Stimulated activated CD8-positive, alpha-beta memory T cell treated with anti-CD3 and anti-CD28 coated beads, Interleukin-4, amount 100 ng/mL, for 24 hours (primary cell): ENCODE results near the gene C20orf204.

Experiments
- DNase-seq: peaks from one replicate; pipeline ENCODE4 v3.0.0-alpha.2; 2020; ENCODE audit warnings: low read depth

C20orf204 gene

DNA sequence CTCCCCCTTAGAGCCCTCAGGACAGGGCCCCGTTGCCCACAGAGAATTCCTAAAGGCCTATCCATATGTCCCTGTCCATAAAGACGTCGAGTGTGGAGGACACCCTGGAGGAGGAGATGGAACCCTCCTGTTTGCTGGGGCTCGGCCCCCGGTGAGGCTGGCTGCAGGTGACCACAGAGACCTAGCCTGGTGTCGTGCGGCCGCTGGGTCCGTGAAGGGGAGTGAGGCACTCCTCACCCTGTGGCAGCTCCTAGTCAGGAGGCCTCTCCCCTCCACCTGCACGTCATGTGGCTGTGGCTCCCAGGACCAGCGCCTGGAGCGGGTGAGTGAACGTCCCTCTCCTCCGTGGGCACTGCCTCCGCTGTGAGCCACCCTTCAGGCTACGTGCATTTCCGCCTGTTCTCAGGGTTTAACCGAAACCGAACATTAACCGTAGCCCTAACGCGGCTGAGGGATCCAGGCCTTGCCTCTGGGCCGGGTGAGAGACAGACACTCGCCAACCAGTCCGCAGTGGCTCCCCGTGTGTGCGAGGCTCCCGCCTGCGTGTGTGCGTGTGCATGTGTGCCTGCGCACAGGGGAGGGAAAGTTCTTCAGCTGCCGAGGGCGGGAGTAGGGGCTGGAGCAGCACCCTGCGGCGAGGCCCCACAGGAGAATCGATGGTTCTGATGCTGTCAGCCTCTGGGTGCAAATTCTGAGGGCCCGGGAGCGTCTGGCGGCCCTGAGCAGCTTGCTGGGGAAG, 21.1 kb downstream of the C20orf204 start:
- no peak for DNase-seq

DNA sequence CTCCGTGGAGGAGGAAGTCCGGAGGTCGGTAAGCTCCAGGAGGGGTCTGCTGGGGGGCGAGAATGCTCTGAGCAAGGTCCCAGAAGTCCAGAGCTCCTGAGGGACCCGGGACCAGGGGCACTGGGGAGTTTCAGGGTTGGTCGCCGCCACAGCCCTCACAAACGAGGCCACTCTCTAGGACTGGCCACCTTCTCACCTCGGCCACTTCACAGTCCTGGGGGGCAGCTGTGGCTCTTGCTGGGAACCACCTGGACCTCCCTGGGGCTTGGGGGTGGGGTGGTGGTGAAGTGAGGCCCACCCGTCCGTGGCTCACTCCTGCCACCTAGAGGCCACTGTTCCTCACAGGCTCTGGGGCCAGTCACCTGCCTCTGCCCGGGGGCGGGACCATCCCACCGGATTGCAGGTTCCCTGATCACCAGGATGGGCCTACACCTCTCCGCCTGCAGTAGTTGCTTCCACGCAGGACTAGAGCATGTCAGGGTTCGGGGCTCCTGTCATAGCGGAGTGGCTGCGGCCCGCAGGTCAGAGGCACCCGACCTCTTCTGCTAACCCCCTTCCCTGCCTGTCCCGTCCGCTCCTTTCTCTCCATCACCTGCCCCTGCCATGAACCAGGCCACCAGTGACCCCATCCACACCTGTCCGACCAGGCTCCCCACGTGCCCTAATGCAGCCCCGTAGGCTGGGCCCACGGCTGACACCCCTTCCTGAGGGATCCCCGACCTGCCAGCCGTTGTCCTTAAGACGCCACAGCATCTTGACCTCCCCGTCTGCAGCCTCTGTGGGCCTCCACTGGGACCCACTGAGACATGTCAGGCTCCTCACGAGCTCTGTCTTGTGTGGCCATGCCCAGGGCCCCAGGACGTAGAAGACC, 21.9 kb downstream of the C20orf204 start:
- peak; percentile 78 for DNase-seq

DNA sequence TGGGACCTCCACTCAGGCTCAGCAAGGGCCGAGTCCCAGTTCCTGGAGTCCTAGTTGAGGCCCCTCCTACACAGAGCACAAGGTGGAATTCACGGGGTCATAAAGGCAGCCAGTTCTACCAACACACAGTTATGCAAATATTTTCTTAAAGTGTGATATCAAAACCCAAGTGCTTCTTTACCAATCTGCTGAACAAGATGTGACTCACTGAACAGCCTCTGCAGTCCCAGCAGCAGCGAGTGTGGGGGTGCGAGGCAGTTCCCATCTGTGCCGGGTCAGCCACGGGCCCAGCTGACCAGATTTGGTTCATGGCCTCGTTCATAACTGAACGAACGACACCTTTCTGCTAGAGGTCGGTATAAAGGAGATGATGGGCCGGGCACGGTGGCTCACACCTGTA, 22.6 kb downstream of the C20orf204 start:
- DNase-seq: no peak

DNA sequence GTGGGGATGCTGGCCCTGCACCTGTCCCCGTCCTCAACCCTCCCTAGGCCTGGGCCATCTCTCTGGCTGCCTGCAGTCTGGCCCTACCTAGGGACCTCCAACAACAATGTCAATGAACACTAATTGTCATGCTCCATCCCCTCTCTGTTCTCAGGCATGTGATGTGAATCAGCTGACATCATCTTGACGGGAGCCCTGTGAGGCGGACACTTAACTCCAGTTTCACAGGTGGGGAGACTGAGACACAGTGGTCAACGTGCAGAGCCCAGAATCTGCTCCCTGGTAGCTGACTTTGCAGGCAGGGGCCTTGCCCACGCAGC, 26.3 kb downstream of the C20orf204 start:
- no peak for DNase-seq

DNA sequence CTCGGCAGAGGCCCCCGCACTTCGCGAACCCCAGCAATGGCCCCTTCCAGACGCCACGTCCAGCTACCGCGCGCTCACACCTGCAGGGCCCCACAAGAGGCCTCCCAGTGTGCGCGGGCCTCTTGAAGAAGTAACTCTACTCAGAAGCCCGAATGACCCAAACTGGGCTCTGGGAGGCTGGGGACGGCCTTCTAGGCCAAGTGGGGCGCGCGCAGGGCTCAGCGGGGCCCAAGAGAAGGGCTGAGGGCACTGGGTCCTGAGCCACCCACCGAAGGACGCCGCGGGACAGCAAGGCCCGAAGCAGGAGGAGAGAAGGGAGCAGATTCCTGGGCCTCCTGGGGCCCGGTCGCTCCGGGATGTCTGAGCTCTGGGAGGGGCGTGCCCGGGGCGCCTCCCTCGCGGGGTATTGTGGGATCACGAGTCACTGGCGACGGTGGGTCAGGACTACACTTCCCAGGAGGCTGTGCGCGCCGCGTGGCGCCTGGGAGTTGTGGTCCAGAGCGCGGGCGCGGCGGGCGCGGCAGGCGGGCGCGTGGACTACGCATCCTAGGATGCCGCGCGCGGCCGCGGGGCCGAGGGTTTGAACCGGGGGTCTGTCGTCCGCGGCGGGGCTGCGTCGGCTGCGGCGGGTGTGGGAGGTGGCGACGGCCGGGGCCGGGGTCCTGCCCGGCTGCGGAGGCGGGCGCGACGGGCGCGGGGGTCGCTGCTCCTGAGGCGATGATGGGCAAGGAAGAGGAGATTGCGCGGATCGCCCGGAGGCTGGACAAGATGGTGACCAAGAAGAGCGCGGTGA, 26.8 kb downstream of the C20orf204 start, which contains the start of gene TCEA2:
TSS of gene TCEA2 (plus strand) at position 603 of the 793 bp plus-strand sequence. CDS start at position 718, 115 bp downstream.
- DNase-seq: peak; percentile 93

DNA sequence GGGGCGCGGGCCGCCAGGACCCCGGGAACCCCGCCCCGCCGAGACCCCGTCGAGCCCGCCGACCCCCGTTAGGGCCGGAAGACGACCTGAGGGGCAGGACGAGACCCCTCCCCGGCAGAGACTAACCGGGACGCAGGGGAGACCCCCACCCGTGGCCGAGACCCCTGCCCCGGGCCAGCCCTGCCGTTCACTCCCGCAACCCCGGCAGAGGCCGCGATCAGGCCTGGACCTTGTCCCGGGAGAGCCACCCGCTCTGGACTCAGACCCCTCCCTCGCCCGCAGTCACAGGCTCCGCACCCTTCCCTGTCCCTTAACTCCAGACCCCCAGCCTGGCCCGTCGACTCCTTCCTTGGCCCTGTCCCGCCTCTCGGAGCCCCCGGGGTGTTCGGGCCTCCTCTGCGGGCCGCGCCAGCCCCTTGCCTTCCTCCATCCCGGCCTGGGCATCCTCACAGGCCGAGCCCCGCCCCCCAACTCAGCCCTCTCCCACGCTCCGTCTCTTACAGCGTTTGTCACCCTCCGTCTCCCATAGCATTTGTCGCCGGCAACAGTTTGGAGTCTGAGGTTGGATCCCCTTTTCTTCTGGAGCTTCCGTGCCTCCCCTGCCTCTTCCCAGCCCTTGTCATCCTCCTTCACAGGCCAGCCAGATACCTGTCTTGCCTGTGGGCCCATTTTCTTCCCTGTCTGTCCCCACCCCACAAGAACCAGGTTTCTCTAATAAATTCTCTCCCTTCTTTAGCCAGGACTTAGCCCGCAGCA, 27.6 kb downstream of the C20orf204 start:
- no peak for DNase-seq

DNA sequence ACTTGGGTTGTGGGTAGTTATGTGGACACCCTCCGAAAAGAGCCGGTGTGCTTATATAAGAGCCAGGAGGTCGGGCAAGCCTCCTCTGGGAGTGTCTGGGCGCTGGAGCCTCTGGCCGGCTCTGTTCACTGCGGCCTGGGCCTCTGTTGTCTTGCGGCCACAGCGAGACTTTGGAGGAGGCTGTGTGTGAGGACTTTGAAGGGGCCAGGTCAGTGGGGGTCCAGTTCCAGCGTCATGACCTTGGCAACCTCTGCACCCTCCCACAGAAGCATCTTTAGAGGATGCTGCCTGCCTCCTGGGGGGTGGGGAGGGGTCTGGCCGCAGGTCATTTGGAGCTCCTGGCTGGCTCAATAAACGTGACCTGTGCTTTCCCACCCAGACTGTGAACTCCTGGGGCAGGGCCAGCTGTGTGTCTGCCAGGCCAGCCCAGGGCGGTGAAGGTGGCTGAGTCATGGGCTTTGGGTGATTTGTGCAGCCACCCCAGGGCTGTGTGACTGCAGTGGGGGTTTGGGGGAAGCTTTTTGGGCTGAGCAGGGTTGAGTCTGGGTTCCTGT, 28.2 kb downstream of the C20orf204 start:
- DNase-seq: no peak

DNA sequence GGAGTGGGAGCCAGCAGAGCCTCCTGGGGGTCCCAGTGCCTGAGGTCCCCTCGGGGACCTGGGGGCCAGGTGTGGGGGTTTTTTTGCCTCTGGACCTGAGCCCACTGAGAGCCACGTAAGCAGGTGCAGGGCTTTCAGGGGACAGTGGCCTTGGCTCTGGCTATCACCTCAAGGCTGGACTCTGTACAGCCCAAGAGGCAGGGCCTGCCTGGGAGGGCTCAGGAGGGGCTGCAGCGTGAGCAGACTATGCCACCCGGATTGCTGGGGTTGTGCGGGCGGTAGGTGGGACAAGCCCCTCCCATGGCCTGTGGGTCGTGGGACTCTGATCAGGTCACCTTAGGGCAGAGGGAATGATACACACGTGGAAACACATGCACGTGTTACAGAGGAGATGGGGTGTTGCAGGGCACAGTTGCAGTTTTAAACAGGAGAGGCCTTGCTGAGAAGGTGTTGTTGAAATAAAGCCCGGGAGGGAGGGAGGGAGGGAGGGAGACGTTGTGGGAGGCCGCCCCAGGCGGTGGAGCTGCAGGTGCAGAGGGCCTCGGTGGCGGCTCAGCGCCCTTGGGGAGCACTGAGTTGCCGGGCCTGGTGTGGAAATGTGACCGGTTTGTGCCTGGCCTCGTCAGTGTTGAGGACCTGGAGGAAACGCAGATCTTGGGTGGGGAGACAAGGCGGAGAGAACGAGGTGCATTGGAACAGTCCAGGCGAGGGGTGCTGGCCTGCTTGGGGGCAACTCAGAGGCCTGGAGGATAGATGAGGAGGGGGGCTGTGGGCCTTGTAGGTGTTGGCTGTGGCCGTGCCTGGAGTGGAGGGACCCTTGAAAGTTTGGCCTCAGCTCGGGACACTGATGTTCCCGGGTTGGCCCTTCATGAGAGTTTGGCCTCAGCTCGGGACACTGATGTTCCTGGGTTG, 29.3 kb downstream of the C20orf204 start:
- no peak for DNase-seq

DNA sequence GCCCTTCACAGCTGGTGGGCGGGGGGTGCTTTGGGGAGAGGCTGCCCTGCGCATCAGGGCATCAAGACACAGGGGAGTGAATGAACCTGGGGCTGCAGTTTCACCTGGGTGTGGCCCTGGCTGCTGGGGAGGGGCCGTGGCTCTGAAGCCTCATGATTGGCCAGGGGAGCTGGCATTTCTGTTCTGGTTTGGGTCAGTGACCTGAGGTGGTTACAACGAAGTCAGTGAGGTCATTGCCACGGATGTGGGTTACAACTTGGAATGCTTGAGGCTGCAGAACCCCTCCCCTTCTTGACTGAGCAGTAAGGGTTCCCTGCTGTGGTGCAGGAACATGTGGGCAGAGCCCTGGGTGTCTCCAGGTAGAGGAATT, 30.0 kb downstream of the C20orf204 start:
- peak; percentile 32 for DNase-seq

DNA sequence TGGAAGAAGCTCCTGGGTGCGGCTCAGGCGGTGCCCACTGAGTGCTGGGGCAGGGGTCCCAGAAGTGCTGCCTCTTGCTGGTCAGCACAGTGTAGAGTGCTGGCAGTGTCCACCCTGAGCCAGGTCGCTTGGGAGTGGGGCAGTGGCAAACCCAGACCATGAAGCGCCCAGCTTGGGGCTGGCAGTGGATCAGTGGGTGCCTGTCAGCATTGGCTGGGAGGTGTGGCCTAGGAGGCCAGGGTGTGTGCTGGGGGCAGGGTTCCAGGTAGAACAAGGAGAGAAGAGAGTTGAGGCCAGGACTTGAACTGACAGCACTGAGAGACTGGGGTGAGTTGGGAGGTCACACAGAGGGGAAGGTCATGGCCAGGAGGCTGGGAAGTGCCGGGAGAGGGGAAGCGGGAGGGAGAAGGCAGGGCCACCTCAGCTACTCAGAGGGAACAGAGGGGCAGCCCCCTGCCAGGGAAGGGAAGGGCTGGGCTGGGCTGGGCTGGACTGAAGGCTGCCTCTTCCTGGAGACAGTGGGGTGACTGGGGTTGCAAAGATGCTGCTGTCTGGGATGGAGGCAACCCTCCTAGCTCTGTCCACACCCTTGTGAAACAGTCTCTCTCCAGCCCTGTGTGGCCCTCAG, 31.1 kb downstream of the C20orf204 start:
- DNase-seq: no peak

DNA sequence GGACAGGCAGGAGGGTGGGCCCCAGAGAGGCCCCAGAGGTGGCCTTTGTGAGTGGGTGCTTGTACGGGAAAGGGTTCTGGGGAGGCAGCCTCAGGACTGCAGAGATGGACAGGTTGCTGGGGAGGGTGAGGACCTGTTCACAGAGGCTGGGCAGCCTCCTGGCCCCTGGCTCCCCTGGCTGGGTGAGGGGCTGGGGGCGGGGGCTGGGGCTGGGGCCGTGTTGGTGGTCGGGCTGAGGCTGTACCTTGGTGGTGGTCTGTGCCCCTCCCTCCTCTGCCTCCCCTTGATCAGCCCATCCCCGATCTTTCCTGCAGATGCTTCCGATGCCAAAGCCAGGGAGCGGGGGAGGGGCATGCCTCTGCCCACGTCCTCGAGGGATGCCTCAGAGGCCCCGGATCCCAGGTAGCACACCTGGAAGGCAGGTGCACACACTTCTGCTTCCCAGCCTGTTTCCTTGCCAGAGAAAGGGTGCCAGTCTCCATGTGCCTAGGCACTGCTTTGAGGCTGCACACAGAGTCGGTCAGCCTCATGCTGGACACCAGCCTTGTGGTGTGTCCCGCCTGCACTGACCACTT, 31.8 kb downstream of the C20orf204 start:
- DNase-seq: no peak

DNA sequence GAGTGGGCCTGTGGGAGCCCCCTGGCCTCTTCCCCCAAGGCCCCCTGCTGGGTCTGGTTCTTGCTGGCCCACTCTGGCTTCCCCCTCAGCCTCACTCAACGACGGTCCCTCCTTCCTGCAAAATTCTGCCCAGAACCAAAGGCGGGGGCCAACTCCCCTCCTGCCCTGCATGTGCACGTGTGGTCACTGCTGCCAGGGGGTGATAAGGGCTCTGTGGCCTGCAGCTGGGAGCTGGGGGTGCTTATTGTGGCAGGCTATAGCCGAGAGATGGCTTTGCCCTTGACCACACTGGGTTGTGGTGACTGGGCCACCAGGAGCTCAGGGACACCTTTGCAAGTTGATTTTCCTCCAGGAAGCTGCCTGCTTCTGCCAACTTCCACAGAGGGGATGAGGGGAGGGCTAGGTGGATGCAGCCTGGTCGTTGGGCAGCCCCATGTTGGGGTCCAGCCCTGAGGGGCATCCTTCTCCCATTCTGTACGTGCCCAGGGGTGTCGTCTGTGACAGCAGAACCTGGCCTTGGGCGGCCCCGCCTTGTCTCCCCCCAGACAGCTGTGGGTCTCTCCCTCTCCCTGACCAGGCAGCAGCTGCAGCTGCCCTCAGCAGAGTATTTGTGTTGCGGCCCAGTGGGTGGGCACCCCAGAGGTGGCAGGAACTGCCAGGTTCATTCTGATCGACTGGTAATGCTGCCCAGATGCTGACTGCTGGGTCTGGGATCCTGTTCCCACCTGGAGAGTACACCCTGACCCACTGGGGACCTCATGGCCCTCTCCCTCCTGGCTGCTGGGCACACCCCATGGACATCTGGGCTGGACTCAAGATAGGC, 32.6 kb downstream of the C20orf204 start:
- no peak for DNase-seq

DNA sequence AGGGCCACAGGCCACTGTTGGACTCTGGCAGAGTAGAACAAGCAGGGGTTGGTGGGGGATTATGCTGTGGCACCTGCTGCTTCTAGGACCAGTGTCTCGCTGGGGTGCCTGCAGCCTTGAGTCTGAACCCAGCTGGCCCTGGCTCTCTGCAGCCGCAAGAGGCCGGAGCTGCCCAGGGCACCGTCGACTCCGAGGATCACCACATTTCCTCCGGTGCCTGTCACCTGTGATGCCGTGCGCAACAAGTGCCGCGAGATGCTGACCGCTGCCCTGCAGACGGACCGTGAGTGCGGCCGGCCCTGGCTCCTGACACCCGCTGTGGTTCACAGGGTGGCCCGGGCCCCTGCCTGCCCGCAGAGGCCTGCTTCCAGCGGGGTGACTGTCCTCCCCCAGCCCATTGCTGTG, 33.2 kb downstream of the C20orf204 start:
- no peak for DNase-seq

DNA sequence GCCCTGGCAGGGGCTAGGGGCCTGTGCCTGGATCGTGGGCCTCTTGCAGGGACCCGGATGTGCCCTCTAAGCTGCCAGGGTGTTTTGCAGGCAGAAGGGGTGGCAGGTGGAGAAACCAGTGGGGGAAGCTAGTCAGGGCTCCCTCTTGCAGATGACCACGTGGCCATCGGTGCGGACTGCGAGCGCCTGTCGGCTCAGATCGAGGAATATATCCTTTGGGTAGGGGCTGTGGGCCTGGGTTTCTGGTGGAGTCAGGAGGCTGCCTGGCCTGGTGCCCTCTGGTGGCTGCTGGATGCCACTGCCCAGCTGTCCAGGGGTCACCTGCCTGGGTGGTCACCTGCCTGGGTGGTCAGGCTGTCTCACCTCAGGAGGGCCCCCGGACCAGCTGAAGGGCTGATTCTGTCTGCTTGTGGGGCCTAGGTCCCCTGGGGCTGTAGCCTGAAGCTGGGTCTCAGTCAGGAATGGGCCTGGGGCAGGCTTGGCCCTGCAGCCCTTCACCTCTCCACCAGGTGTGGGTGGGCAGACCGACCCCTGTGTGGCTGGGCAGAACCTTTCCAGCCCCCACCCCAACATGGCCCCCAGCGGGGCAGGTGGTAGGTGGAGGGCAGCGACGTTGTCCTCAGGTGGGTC, 33.7 kb downstream of the C20orf204 start:
- DNase-seq: no peak

DNA sequence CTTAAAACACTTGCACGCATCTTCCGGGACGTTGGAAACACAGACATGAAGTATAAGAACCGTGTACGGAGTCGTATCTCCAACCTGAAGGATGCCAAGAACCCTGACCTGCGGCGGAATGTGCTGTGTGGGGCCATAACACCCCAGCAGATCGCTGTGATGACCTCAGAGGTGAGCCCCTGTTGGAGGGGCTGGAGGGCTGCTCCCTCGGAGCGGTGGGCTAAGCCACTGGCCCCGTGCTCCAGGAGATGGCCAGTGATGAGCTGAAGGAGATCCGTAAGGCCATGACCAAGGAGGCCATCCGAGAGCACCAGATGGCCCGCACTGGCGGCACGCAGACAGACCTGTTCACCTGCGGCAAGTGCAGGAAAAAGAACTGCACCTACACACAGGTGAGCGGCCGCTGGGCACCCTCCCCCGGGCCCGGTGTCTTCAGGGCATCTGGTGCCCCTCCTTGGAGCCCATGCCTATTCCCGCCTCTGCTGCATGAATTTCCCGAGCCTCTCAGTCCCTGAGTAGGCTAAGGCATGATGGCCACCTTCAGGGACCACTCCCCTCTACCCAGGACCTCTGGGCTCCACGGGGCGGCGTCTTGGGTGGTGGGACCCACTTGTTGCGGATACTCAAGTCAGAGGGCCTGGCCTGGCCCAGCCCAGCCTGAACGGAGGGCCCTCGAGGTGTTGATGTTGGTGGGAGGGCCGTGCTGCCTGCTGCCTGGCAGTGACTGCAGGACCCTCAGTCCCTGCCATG, 34.4 kb downstream of the C20orf204 start:
- no peak for DNase-seq

DNA sequence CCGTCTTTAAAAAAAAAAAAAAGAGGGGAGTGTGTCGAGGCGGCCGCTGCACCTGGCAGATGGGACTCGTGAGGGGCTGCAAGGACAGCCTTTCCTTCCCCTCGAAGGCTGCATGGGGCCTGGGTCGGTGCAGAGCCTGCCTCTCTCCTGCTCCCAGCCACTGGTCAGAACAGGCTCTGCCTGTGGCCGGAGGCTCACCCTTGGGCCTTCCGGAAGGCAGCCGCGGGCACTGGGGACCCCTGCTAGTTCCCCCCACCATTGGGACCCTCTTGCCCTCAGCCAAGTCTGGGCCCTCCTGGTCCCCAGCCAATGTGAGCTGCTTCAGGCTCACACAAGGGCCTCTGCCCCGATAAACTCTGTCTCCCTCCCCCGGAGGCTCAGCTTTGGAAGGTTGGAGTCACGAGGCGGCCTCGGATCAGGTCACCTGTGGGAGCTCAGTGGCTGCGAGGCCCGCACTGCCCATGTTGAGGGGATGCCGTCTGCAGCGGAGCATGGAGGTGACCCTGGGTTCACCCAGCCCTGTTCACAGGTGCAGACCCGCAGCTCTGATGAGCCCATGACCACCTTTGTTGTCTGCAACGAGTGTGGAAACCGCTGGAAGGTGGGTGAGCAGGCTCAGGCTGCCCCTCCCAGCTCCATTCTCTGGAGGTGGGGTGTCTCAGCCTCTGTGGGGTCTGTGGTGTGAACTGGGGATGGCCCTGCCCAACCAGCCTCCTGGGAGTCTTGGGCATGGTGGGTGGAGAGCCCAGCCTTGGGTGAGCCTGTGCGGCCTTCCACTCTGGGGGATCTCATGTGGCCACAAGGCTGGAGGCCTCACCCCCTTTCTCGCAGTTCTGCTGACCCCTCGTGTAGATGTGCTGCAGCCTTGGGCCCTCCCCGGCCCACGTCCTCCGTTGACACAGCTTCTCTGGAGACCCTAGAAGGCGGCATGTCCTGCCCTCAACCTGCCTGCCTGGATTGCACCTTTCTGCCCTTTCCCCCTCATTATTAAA, 35.7 kb downstream of the C20orf204 start:
- no peak for DNase-seq
